GM19023 (cell line): ENCODE results near the gene MYBPHL.
"Not testable (repeated sequence)": the region's sequence is repeated elsewhere in the genome, so short reads cannot be mapped to it uniquely, and the experiment has no call there.

Experiments
- ATAC-seq: cut with Tn5 transposase; IDR thresholded peaks from one replicate; pipeline ENCODE4 v1.9.1; 2021; ENCODE audit warnings: mild to moderate bottlenecking, moderate library complexity; ENCODE audit not compliant: unreplicated experiment

Gene MYBPHL

DNA sequence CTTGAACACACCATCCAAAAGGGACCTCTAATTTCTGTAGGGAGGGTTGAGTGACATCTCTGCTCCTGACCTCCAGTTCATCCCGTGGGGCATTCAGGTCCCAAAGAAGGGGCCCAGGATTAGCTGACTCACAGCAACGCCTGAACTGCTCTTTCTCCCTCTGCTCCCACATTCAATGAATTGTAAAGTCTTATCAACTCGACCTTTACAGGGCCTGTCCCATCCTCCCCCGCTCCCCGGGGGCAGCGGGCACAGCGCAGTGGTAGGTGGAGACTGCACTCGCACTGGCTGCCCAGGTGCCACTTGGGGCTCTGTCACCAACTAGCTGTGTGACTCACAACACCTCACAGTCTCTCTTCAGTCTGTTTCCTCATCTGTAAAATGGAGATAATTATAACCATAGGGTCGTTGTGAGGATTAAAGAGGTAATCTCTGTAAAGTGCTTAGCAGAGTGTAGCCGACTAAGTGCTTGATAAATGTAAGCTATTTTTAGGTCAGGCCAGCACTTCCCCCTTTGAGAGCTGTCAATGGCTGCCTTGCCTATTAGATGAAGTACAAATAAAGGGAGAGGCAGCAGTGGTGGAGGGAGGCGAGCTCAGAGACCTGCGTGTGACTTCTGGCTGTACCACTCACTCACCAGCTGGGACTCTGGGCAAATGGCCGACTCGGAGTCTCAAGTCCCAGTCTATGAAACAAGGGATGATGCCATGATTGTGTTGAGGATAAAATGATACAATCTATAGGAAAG, 637 bp upstream of the MYBPHL start:
- no peak for ATAC-seq

DNA sequence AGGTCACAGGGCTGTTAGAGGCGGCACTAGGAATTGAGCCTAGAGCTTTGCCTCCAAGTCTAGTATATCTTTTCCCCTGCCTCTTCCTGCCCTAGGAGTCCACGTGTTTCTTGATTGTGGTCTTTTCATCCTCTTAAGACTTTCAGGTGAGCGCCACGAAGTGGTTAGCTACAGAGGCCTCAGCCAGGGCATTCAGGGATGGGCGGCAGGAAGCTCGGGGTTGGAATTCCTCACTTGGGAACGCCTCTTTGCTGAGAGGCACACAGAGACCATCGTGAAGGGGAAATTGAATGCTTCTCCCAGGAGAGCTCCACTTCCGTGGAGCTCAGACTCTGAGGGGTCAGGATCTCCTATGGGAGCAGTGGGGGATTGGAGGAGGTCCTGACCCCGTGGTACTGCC, 820 bp downstream of the MYBPHL start:
- ATAC-seq = not testable (repeated sequence)

DNA sequence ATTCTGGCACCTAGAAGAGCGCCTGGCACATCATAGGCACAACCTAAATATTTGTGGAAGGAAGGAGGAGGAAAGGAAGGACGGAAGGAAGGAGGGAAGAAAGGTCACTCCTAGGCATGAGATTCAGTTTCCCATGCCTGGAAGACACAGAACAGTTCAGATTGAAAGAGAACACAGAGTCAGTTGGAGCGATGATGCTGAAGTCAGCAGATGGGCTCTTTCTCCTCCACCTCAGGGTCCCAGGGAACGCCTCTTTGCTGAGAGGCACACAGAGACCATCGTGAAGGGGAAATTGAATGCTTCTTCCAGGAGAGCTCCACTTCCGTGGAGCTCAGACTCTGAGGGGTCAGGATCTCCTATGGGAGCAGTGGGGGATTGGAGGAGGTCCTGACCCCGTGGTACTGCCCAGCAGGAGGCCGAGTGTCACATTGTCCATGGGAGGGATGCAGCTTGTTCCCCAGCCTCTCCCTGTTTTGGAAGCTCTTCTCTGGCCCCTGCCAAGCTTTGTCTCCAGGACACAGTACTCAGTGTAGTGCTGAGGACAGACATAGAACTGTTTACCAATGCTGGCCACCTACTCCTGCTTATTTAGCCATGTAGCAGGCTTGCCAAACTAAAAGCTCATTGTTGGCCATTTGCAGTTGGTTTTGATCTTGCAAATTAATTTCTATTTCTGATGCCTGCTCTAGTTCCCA, 2.4 kb downstream of the MYBPHL start:
- ATAC-seq = no peak

DNA sequence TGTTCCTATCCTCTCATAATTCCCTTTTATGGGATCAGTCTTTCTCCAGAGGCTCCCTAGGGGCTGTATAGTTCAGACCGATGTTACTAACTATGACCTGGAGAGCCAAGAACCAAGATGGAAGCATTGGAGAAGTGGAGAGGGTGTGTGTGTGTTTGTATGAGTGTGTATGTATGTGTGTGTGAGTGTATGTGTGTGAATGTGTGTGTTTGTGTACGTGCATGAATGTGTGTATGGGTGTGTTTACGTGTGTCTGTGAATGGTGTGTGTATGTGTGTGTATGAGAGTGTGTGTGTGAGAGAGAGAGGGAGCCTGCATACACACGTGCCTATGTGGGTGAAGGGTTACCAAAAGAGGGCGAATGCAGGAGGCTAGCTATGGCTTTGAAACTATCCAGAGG, 4.9 kb downstream of the MYBPHL start:
- no peak for ATAC-seq

DNA sequence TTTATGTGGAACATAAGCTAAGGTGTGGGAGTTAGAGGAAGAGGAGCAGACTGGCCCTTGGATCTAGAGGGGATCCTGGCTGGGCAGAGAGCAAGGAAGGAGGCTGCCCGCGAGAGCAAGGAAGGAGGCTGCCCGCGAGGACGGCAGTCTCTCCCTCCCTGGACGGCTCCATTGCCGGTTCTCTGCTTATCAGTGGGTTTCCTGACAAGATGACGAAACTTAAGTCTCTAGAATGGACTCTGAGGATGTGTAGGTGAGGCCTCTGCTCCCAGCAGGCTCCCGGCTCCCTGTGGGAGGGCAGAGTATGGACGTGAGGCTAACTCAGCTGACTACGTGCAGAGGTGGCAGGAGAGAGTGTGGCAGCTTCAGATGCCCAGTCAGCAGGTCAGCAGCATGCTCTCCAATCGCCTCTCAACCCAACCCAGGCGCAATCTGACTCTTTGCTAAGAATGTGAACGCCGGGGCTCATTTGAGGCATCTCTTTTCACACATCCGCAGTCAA, 6.1 kb downstream of the MYBPHL start:
- no peak for ATAC-seq

DNA sequence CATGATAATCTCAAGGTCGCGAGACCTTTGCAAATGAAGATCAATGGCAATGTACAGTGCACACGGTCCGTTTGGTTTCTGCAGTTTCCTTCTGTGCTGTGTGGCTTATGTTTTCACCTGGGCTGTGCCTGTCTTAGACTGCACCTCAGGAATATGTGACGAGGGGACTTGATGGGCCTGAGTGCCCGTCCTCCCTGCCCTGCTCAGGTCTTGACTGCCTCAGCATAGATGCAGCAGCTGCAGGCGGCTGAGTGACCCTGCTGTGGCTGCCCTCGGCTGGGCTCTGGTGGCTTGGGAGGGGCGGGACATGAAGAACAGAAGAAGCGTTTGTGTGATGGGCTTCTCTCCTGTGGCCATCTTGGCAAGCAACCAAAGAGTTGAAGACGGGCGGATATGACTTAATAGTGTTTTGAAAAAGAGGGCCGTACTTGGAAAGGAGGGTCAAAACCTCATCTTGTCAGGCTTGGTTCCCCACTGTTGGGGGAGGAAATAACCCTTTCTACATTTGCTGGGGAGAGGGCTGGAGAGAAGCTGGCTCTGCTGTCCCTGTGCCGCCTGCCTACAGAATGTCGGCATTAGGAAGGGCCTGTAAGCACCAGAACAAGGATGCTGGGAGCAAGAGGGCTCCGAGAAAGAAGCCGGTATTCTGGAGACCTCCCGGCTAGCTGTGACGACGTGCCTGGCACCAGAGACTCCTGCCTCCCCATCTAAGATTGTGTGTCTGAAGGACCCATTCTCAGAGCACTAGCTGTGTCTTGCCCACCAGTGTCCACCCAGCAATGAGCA, 7.1 kb downstream of the MYBPHL start:
- ATAC-seq = no peak

DNA sequence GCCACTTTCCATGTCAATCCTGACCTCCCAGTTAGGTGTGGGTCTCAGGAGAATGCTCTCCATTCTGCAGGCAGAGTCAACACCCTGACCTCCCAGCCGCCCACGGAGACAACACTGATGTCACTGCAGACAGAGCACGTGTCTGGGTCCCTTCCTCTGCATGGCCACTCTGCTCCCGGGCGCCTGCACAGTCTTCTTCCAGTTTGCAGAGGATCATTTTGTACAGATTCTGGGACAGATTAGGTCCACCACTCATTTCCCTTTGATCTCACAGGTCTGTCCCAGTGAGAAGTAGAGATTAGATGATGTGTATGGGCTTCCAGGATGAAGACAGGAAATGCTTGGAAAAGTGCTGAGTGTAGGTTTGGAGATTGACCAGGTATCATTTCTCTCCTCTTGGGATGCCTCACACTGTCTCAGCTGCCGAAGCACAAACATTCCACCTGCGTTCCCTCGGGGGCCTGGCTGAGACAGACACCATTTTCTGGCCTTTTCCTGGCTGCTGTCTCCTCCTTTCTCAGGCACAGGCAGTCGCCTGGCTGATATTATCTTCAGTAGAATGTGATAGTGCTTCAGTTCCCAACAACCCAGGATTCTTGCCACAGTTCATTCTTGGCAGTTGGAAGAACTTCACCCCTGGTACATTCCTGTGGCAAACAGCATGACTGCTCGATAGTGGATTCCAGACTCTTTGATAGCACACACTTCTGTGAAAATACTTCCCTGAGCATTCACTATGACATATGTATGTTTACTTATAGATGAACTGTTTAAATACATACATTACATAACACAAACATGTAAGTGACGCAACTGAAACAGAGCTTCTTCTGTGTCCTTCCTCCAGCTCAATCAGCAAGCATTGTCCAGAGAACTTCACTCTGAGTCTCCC, 7.9 kb downstream of the MYBPHL start:
- no peak for ATAC-seq

DNA sequence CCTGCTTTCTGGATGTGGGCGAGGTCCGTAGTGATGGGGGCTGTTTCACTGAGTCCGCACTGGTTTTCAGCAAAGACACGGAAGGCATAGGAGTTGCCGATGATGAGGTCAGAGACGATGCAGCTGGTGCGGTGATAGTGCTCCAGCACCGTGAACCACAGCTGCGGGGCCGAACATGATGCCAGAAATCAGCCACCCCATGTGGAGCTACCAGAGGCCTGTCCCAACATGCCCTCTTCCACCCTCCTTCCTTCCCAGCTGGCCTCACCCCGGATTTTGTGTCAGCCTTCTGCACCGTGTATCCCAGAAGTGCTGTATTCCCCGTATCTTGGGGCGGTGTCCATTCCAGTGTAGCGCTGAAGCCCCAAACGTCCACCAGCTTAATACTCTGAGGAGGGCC, 10.0 kb downstream of the MYBPHL start:
- ATAC-seq = no peak

DNA sequence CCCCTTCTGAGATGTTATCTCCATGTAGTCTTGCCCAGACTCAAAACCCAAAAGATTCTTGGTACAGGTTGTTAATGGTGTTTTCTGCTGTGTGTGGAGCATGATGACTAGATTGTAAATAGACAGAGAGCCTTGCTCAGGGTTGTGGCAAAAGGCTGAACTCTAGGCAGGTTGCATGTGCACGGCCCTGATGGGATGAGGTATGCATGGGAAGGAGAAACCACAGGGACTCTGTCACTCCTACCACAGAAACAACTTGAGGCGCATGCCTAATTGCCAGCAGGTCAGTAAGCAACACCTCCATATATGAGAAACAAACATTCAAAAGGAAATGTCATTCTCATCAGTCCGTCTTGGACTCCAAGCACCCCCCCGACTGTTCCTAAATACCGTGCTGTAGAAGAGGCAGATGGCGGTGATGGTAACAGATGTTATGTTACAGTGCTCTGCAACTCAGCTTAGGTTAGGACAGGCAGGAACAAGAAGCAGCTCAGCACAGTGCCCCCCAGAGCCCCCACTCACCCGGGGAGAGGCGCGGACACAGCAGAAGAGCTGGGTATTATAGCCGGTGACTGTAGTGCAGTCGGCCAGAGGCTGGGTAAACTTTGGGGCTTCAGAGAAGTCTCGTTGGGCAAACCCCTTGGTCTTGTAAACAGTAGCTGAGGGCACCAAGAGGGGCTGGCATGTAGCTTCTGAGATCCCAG, 10.9 kb downstream of the MYBPHL start:
- ATAC-seq = no peak

DNA sequence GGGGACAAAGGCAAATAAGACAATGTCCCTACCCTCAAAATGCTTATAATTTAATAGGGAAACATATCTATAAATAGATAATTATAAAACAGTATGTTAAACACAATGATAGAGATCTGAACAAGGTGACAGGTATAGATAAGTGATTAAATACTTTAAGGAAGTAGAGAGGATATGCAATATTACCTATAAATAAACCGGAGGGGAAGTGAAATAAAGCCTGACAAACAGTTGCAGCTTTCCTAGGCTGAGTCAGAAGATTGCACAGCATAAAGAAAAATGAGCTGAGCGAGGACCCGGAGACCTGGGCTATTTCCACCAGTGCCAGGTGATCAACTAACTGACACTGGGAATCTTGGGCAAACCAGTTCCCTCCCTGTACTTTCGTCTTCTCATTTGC, 12.3 kb downstream of the MYBPHL start:
- no peak for ATAC-seq

DNA sequence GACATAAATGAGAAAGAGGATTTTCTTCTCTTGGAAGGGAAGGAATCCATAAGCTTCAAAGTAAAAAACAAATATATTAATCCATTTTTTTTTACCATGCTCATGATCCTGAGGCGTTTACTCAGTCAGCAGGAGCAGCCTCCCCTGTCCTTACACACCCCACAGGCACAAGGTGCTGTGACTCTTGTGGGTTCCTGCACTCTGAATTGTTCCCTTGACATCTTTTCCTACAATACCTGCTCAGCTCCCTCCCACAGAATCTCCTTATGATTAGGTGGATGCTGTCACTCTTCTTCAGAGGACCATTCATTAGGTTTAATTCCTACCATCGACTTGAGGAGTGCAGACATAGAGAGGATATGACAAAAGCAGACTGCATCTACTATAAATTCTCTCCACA, 13.8 kb downstream of the MYBPHL start:
- no peak for ATAC-seq

DNA sequence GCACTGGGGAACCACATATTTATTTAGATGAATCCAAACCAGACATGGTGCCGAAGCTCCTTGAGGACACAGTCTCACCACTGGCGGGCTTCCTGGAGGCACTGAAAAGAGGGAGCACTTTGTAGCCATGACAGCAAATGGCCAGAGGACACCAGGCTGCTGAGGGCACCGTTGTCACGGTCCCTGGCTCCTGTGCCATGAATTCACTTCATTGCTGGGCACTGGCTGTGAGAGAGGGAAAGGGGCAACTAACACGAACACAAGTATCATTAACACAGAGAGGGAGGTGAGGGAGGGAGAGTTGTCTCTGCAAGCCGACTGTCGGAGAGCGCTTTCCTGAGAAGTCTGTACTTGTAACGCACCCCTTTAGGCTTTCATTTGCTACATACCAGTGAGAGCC, 14.4 kb downstream of the MYBPHL start:
- no peak for ATAC-seq

DNA sequence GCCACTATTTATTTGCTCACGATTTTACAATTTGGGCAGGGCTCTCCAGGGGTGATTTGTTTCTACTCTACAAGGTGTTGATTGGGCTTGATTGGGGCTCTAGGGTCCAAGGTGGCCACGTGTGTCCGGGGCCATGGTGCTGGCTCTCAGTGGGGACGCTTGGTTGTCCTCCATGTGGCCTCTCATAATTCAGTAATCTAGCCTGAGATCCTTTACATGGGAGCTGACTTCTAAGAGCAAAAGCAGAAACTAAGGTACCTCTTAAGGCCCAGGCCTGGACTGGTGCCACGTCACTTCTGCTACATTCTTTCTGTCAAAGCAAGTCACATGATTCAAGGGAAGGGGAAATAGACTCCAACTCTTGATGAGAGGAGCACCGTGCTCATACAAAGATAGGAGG, 15.8 kb downstream of the MYBPHL start:
- ATAC-seq = no peak

DNA sequence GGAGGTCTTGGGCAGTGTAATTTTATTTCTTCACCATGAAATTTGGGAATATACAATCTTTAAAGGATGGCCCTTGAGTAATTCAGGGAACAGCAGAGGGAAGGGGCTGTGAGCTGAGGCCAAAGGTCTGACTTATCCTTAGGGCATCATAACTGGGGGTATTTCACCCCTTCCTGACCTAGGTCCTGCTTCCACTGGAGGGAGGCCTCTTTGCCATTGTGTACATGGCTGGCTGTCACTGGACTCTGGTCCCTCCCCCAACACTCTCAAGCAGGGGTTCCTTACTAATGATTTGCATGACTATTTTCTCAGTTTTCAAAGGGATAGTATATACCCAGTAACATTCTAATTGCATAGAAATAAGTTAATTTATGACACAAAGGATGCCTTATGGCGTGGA, 16.7 kb downstream of the MYBPHL start:
- no peak for ATAC-seq

DNA sequence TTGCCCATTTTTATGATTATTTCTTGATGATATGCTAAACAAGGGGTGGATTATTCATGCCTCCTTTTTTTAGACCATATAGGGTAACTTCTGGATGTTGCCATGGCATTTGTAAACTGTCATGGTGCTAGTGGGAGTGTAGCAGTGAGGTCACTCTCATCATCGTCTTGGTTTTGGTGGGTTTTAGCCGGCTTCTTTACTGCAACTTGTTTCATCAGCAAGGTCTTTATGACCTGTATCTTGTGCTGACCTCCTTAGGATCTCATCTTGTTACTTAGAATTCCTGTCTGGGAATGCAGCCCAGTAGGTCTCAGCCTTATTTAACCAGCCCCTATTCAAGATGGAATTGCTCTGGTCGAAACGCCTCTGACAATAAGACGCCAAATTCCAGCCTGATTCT, 20.0 kb downstream of the MYBPHL start:
- not testable (repeated sequence) for ATAC-seq

DNA sequence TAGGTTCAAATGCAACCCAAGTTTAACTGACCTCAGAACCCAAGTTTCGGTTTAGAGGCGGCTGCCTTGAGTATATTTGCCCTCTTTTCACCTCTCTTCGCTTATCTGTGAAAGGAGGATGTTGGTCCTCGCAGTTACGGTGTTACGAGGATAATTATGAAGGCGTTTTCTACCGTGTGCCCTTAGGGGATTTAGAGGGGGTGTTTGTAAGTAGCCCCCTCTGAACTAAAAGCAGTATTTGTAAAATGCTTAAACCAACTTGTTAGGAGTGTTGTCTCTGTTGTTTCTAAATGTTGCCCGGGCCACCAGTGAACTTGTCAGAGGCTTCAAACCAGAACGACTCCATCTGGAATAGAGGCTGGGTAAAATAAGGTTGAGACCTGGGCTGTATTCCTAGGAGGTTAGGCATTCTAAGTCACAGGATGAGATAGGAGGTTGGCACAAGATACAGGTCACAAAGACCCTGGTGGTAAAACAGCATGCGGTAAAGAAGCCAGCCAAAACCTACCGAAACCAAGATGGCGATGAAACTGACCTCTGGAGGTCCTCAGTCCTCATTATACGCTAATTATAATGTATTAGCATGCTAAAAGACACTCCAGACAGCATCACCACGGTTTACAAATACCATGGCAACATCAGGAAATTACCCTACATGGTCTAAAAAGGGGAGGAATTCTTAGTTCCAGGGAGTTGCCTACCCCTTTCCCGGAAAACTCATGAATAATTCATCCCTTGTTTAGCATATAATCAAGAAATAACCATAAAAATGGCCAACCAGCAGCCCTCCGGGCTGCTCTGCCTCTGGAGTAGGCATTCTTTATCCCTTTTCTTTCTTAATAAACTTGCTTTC, 22.8 kb downstream of the MYBPHL start:
- ATAC-seq = peak; percentile 12

DNA sequence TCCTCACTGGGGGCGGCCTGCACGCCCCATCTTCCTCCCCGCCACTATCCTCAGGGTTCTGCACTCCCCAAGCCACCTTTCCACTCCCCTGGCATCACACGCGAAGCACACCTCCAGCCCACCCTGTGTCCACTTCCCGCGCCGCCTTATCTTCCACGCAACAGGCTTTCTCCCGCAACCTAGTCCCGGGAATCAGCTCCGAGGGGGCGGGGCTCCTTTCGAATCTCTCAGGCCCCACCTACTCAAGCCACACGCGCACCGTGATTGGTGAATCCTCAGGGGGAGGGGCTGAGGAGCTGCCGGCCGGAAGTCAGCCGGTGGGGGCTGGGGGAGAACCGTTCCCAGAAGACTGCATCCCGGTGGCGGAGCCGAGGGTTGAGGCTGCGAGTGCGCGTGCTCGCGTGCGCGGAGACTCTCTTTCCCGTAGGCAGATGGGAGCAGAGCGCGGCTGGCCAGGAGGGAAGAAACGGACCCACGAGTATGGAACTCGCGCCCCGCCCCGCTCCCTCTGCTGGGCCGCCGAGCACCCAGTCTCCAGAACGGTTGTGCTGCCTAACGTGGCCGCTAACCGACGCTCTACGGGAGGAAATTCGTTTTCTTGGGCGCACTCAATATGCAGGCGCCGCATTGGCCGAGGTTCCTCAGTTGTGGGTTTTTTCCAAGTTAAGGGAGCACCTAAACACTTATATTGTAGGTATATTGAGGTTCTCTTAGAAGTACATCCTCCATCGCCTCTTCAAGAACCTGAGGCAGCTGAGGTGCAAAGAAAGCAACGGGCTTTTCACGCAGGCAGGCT, 23.7 kb downstream of the MYBPHL start, which contains the start of gene PSRC1:
Gene PSRC1, minus strand, starts transcription at position 194 of the 796 bp plus-strand sequence.
- ATAC-seq = peak; percentile 98

DNA sequence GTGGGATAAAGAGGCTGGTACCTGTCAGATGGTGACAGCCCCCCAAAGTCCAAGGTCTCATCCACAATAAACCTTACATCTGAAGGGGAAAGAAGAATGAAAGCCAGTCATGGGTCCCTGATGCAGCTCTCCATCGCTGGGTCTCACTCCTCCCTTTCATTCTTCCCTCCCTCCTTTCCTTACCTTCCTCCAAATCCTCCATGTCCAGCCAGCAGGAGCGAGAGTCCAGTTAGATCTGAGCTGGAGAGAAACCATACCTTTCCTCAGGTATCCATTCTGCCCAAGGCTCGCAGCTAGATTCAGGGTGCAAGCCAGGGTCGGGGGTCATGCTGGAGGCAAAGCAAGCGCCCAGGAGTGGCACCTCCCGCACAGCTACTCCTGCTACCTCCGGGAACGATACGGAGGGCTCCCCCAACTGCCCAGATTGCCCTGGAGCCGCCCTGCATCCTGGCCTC, 24.3 kb downstream of the MYBPHL start:
- no peak for ATAC-seq
